ENCODE measurements around the gene MLXIP. TPM values are rescaled to one million over a fixed set of nuclear protein-coding genes. Genes with fewer than 3 reads are reported as not detected.

The MLXIP gene
- total RNA-seq, 2 experiments from 2014 or later: 27.5 to 44.7 TPM

DNA sequence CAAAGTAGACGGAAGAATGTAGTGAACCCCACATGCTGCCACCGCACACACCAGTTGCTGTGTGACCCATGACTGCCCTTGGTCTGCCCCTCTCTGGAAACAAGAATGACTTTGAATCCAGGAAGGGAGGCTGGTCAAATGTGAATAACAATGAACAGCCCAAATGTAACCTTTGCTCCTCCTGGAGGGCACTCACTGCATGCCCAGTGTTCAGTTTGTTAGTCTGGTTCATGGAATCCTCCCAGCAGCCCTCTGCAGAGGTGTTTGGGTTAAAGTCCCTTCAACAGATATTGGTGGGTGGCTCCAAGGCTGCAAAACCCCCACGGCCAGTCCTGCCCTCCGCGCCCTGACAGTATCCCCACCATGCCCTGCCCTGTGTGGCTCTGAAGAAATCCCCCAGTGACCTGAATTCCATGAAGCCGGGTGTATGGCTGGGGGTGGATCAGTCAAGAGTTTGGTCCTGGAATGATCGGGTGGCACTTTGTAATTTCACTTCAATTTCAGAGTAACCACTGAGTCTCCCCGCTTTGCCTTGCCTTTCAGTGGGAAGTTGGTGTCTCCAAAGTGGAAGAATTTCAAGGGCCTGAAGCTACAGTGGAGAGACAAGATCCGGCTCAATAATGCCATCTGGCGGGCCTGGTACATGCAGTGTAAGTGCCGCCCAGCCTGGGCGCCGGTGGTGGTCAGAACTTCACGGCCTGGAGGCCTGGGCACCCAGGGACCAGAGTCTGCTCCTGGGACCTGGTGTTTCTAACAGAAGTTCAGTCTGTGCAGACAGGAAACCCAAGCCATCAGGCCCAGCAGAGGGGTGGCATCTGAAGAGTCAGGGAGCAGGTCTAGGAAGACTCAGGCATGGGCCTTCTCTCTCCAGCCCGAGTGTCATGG, 48.4 kb downstream of the MLXIP start:
- no peak overlapping the region for H3K4me2 ChIP-seq (ENCODE audit: low read length)
- intact Hi-C loops (cut with micrococcal nuclease; ENCODE audit: unreplicated experiment): no loop called here
- H3K9me3 ChIP-seq (ENCODE audit: low read length): no peaks in the 10 kb centered on the region
- H4K20me1 ChIP-seq (ENCODE audit: insufficient read depth, low read length): no peaks in the 10 kb centered on the region
- peaks cover 48% of the 10 kb centered on the region for H3K36me3 ChIP-seq (ENCODE audit: insufficient read depth, low read length)
- no peak overlapping the region for H3K4me3 ChIP-seq (ENCODE audit: low read depth, low read length, poor library complexity, severe bottlenecking)
- peaks cover 7% of the 10 kb centered on the region for H3K4me1 ChIP-seq (ENCODE audit: insufficient read depth, low read length, poor library complexity, severe bottlenecking)
- POLR2A ChIA-PET: interaction anchor here (0.6 kb wide), 1 partner anchor 59 kb away, joined by 3 read pairs; no protein-coding TSS in a partner anchor
- CTCF ChIA-PET (ENCODE audit: unreplicated experiment): no interaction called here
- H2AFZ ChIP-seq (ENCODE audit: low read length): no peak overlapping the region
- no peak overlapping the region for H3K27ac ChIP-seq (ENCODE audit: low read depth, low read length, poor library complexity, severe bottlenecking)
- DNase-seq (ENCODE audit: low spot score): no peak
- TF ChIP-seq, protein P1, sequence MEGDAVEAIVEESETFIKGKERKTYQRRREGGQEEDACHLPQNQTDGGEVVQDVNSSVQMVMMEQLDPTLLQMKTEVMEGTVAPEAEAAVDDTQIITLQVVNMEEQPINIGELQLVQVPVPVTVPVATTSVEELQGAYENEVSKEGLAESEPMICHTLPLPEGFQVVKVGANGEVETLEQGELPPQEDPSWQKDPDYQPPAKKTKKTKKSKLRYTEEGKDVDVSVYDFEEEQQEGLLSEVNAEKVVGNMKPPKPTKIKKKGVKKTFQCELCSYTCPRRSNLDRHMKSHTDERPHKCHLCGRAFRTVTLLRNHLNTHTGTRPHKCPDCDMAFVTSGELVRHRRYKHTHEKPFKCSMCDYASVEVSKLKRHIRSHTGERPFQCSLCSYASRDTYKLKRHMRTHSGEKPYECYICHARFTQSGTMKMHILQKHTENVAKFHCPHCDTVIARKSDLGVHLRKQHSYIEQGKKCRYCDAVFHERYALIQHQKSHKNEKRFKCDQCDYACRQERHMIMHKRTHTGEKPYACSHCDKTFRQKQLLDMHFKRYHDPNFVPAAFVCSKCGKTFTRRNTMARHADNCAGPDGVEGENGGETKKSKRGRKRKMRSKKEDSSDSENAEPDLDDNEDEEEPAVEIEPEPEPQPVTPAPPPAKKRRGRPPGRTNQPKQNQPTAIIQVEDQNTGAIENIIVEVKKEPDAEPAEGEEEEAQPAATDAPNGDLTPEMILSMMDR (conservative IDR thresholded peaks at IDR 0.05; ENCODE audit: low read length): no peak
- no peak for TF ChIP-seq EZH2phosphoT487 (IDR thresholded peaks at IDR 0.05; ENCODE audit: borderline replicate concordance, low read depth, low read length)
- no TSS peak for BruUV-seq (replicated peaks)
- H3K79me2 ChIP-seq (ENCODE audit: insufficient read depth, low read depth, low read length): 0 out of 2 replicates have a peak, but pooled peaks cover 3% of the 10 kb centered on the region
- no peaks in the 10 kb centered on the region for H3K9me2 ChIP-seq (ENCODE audit: insufficient read depth, low read length)

DNA sequence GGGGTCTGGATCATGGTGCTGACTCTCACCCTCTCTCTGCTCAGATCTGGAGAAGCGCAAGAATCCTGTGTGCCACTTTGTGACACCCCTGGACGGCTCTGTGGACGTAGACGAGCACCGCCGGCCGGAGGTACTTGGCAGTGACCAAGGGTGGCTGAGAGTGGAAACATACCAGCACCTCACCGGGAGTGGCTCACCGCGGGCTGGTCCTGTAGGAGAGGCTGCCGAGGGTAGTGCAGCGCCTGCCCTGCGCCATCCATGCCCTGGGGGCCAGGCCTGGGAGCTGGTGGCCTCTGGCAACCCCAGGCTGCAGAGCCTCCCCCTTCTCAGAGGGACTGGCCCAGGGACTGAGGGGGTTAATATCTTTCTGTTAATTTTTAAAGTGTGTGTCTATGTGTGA, 49.3 kb downstream of the MLXIP start:
- no peak overlapping the region for H3K27ac ChIP-seq (ENCODE audit: low read depth, low read length, poor library complexity, severe bottlenecking)
- 0 out of 2 replicates have a peak, but pooled peaks cover 3% of the 10 kb centered on the region for H3K79me2 ChIP-seq (ENCODE audit: insufficient read depth, low read depth, low read length)
- H3K36me3 ChIP-seq (ENCODE audit: insufficient read depth, low read length): peaks cover 56% of the 10 kb centered on the region
- no TSS peak for BruUV-seq (replicated peaks)
- H3K9me2 ChIP-seq (ENCODE audit: insufficient read depth, low read length): no peaks in the 10 kb centered on the region
- H4K20me1 ChIP-seq (ENCODE audit: insufficient read depth, low read length): no peaks in the 10 kb centered on the region
- no peak for TF ChIP-seq EZH2phosphoT487 (IDR thresholded peaks at IDR 0.05; ENCODE audit: borderline replicate concordance, low read depth, low read length)
- TF ChIP-seq, protein P1 (conservative IDR thresholded peaks at IDR 0.05; ENCODE audit: low read length): no peak
- H3K4me2 ChIP-seq (ENCODE audit: low read length): no peak overlapping the region
- CTCF ChIA-PET (ENCODE audit: unreplicated experiment): no interaction called here
- H3K4me3 ChIP-seq (ENCODE audit: low read depth, low read length, poor library complexity, severe bottlenecking): no peak overlapping the region
- no peaks in the 10 kb centered on the region for H3K9me3 ChIP-seq (ENCODE audit: low read length)
- intact Hi-C loops (cut with micrococcal nuclease; ENCODE audit: unreplicated experiment): no loop called here
- H2AFZ ChIP-seq (ENCODE audit: low read length): no peak overlapping the region
- H3K4me1 ChIP-seq (ENCODE audit: insufficient read depth, low read length, poor library complexity, severe bottlenecking): peaks cover 6% of the 10 kb centered on the region
- POLR2A ChIA-PET: no interaction called here
- DNase-seq (ENCODE audit: low spot score): no peak

DNA sequence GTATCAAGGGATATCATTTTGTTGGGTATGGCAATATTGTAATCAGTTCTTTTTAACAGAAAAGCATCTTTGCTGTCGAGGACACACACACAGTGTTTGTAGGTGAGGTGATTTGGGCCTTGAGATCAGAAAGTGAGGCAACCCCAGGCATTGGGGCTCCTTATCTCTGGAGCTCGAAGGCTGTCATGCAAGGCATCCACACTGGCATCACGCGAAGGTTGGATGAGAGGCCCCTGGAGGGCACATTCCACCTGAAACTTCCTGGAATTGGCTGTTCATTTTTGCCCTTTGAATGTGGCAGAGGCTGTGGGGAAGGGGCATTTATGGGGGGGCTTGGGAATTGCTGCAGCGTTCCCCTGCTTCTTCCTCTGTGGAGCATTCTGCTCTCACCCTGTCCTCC, 49.9 kb downstream of the MLXIP start:
- Histone ChIP-seq H3K27ac (ENCODE audit: low read depth, low read length, poor library complexity, severe bottlenecking) (no peak overlapping the region), H3K36me3 (ENCODE audit: insufficient read depth, low read length) (peaks cover 63% of the 10 kb centered on the region), H3K9me2 (ENCODE audit: insufficient read depth, low read length) (no peaks in the 10 kb centered on the region), H3K79me2 (ENCODE audit: insufficient read depth, low read depth, low read length) (0 out of 2 replicates have a peak, but pooled peaks cover 3% of the 10 kb centered on the region), H3K9me3 (ENCODE audit: low read length) (no peaks in the 10 kb centered on the region), H3K4me1 (ENCODE audit: insufficient read depth, low read length, poor library complexity, severe bottlenecking) (no peaks in the 10 kb centered on the region), H4K20me1 (ENCODE audit: insufficient read depth, low read length) (no peaks in the 10 kb centered on the region), H3K4me3 (ENCODE audit: low read depth, low read length, poor library complexity, severe bottlenecking) (no peak overlapping the region), H3K4me2 (ENCODE audit: low read length) (no peak overlapping the region), H2AFZ (ENCODE audit: low read length) (no peak overlapping the region)
- CTCF ChIA-PET (ENCODE audit: unreplicated experiment): no interaction called here
- TF ChIP-seq EZH2phosphoT487 (IDR thresholded peaks at IDR 0.05; ENCODE audit: borderline replicate concordance, low read depth, low read length): no peak
- TF ChIP-seq, protein P1 (conservative IDR thresholded peaks at IDR 0.05; ENCODE audit: low read length): no peak
- DNase-seq (ENCODE audit: low spot score): no peak
- POLR2A ChIA-PET: no interaction called here
- BruUV-seq (replicated peaks): no TSS peak
- intact Hi-C loops (cut with micrococcal nuclease; ENCODE audit: unreplicated experiment): no loop called here

Data from OCI-LY7 (cell line).